Thoracic aorta (tissue), 2 donors: ENCODE results near the gene NAT9. TPM values are rescaled to one million over a fixed set of nuclear protein-coding genes. Genes with fewer than 3 reads are reported as not detected.

Experiments used
- ATAC-seq: fragments of 150-250 bp; one replicate; pipeline ENCODE4 v1.8.0; 2017; ENCODE audit warnings: low read depth; ENCODE audit not compliant: insufficient number of reproducible peaks, low FRiP score
- DNase-seq: peaks from one replicate; pipeline ENCODE4 v3.0.0-alpha.2; 2020; ENCODE audit warnings: low spot score
- H3K27ac ChIP-seq, 2 donors: fragments of 200-600 bp; sonication (generic); 1 replicate in 1 of 2; 2 replicates in 1 of 2; pipeline ENCODE4 v1.5.1; 2016; ENCODE audit warnings: mild to moderate bottlenecking in 2 of 2, moderate library complexity in 2 of 2
- H3K27me3 ChIP-seq: fragments of 200-600 bp; sonication (generic); replicated peaks from 2 replicates; pipeline ENCODE4 v1.6.0; 2016; ENCODE audit warnings: mild to moderate bottlenecking; ENCODE audit not compliant: insufficient read depth
- H3K36me3 ChIP-seq: fragments of 200-600 bp; sonication (generic); one replicate; pipeline ENCODE4 v1.5.1; 2016
- H3K4me1 ChIP-seq, 2 donors: fragments of 200-600 bp; sonication (generic); 1 replicate in 1 of 2; 2 replicates in 1 of 2; pipeline versions ENCODE4 v1.5.1 to v1.6.0; 2016; ENCODE audit warnings: low read depth in 2 of 2, mild to moderate bottlenecking in 1 of 2; ENCODE audit not compliant: control insufficient read depth in 1 of 2
- H3K4me3 ChIP-seq: fragments of 200-600 bp; sonication (generic); 2 replicates; pipeline ENCODE4 v1.5.1; 2016; ENCODE audit warnings: mild to moderate bottlenecking
- H3K9me3 ChIP-seq: fragments of 200-600 bp; sonication (generic); 2 replicates; pipeline ENCODE4 v1.5.1; 2016
- CTCF ChIP-seq: fragments of 200-600 bp; sonication (generic); IDR thresholded peaks from one replicate; pipeline ENCODE4 v1.5.1; 2019; ENCODE audit warnings: antibody characterized with exemption
- total RNA-seq, 2 donors: library from RNA; depleted of rRNA; stranded (reverse); fragments of >200 nt; gene quantifications; one replicate each; pipeline versions ENCODE4 v1.1.0 to v1.2.3, GENCODE V29; 2016

The NAT9 gene
- total RNA-seq, 2 donors from 2014 or later, result 37.1 to 39.4 TPM

- TF ChIP-seq CTCF, result no peak
- H3K27ac ChIP-seq, result no peak overlapping the region
- H3K27me3 ChIP-seq, result no peaks in the 10 kb centered on the region
These were observed 34.7 kb upstream of the NAT9 start for GRCh38 chr17:74810699-74811485.

GRCh38 chr17:74808714-74809430 lies 32.7 kb upstream of the NAT9 start:
- TF ChIP-seq CTCF, result no peak
- Histone ChIP-seq H3K4me3 (no peak overlapping the region), H3K4me1 (peaks cover 0 to 13% of the 10 kb centered on the region in 2 donors), H3K27me3 (no peaks in the 10 kb centered on the region), H3K36me3 (peaks cover 4% of the 10 kb centered on the region), H3K9me3 (no peaks in the 10 kb centered on the region), H3K27ac (no peak overlapping the region)
- no peak for DNase-seq
- ATAC-seq, result no peak

More at GRCh38 chr17:74810699-74811485, 34.7 kb upstream of the NAT9 start:
- ATAC-seq, result no peak
- peaks cover 0 to 13% of the 10 kb centered on the region in 2 donors for H3K4me1 ChIP-seq
- H3K36me3 ChIP-seq, result no peaks in the 10 kb centered on the region
- DNase-seq, result no peak
- H3K9me3 ChIP-seq, result no peaks in the 10 kb centered on the region
- H3K4me3 ChIP-seq, result no peak overlapping the region

GRCh38 chr17:74807925-74808324 lies 31.8 kb upstream of the NAT9 start:
- no peak for TF ChIP-seq CTCF
- H3K27me3 ChIP-seq, result no peaks in the 10 kb centered on the region
- ATAC-seq (no peak), DNase-seq (no peak)
- no peak overlapping the region for H3K4me3 ChIP-seq
- peaks cover 0 to 10% of the 10 kb centered on the region in 2 donors for H3K4me1 ChIP-seq
- peaks cover 4% of the 10 kb centered on the region for H3K36me3 ChIP-seq
- H3K27ac ChIP-seq, result no peak overlapping the region
- no peaks in the 10 kb centered on the region for H3K9me3 ChIP-seq

- no peak for TF ChIP-seq CTCF
- ATAC-seq (no peak), DNase-seq (no peak)
- Histone ChIP-seq H3K4me1 (peaks cover 0 to 5% of the 10 kb centered on the region in 2 donors), H3K36me3 (peaks cover 4% of the 10 kb centered on the region), H3K4me3 (no peak overlapping the region), H3K9me3 (no peaks in the 10 kb centered on the region), H3K27ac (no peak overlapping the region), H3K27me3 (no peaks in the 10 kb centered on the region)
These were observed 31.3 kb upstream of the NAT9 start for GRCh38 chr17:74807441-74807840.

- no peak for DNase-seq
- Histone ChIP-seq H3K9me3 (no peaks in the 10 kb centered on the region), H3K27me3 (no peaks in the 10 kb centered on the region), H3K36me3 (peaks cover 10% of the 10 kb centered on the region), H3K4me3 (no peak overlapping the region), H3K27ac (no peak overlapping the region), H3K4me1 (no peaks in the 10 kb centered on the region)
- TF ChIP-seq CTCF, result no peak
- no peak for ATAC-seq
These were observed 30.2 kb upstream of the NAT9 start for GRCh38 chr17:74806334-74806733.
